AG04450 (cell line): ENCODE results near the gene APEH. TPM values are rescaled to one million over a fixed set of nuclear protein-coding genes. Genes with fewer than 3 reads are reported as not detected.
A peak's percentile ranks its signal among the peaks of the same experiment; 100 is the strongest.

Experiments used
- CTCF ChIA-PET: fragments of 300-600, 350-600 bp; formaldehyde crosslinking; extraction: SDS; loops from one replicate; lab custom pipeline; 2022; ENCODE audit warnings: antibody characterized with exemption, inconsistent platforms; lab: Charles Lee
- POLR2A ChIA-PET: fragments of 350-600 bp; formaldehyde crosslinking; extraction: SDS; loops from one replicate; lab custom pipeline; 2021; ENCODE audit warnings: antibody characterized with exemption, inconsistent platforms; lab: Yijun Ruan, JAX
- DNase-seq: peaks from one replicate; pipeline ENCODE4 v3.0.0-alpha.2; 2011; ENCODE audit warnings: low read depth, low spot score
- H3K27ac ChIP-seq: one replicate; pipeline ENCODE4 v1.5.1; 2012; ENCODE audit warnings: low read depth, low read length, control low read depth
- H3K27me3 ChIP-seq: one replicate; pipeline ENCODE4 v1.6.0; 2012; ENCODE audit warnings: low read length; ENCODE audit not compliant: control insufficient read depth, insufficient read depth
- H3K4me3 ChIP-seq: 2 replicates; pipeline ENCODE4 v1.5.1; 2011; ENCODE audit warnings: mild to moderate bottlenecking, low read depth, low read length, control low read depth
- H3K9me3 ChIP-seq: 2 replicates; pipeline ENCODE4 v1.5.1; 2012; ENCODE audit warnings: low read length; ENCODE audit not compliant: control insufficient read depth, insufficient read depth
- polyA plus RNA-seq: library from polyadenylated mRNA; depleted of rRNA; stranded (reverse); fragments of >200 nt; gene quantifications from 2 replicates; pipeline ENCODE4 v1.2.3, GENCODE V29; 2011
- TF ChIP-seq, protein P1 (sequence below): IDR thresholded peaks from 2 replicates; pipeline ENCODE4 v1.5.1; 2011; ENCODE audit warnings: low read depth, low read length, control low read depth, inconsistent platforms

Gene APEH
- polyA plus RNA-seq, 1 experiment: 85.3 TPM

DNA sequence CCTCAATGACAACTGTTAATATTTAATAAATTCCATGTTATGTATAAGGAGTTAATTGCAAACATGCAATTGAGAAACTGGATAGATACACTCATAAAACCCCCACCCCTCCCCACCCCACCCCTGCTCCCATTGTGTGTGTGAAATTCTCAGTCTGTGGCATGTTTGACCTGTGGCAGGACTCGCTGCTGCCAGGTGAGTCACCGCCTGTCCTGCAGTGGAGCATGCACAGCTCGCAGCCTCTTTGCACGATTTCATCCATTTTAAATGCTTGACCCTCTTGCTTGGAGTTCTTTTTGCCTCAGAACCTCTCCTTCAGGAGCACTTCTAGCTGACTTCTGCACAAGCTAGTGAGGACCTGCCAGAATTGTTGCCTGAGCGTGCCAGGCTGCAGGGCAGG lies 5.3 kb upstream of the APEH start:
- H3K27me3 ChIP-seq: peaks cover 10% of the 10 kb centered on the region
- POLR2A ChIA-PET: interaction anchor here (0.9 to 1.3 kb wide), 2 partner anchors 78 to 129 kb away, joined by 3 to 7 read pairs; no protein-coding TSS in a partner anchor

DNA sequence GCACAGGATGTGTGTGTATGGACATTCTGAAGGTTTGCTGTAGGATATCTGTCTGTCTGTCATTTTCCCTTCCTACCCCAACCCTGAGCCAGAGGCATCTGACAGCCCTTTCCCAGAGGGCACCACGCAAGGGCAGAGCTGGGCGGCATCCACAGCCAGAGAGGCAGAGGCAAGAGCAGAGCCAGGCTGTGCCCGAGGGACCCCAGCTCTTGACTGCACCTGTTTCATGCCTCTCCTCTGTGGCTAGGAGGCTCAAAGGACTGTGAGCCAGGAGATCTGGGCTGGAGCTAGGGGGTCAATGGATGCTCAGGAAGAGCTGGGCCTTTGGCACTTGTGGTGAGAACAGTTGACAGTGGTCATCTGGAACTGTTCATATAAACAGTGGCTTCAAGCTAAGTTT lies 4.8 kb upstream of the APEH start:
- POLR2A ChIA-PET: interaction anchor here (0.9 to 1.3 kb wide), 2 partner anchors 78 to 129 kb away, joined by 3 to 7 read pairs; no protein-coding TSS in a partner anchor
- CTCF ChIA-PET: interaction anchor here (0.6 to 1.9 kb wide), 4 partner anchors 23 to 170 kb away, joined by 3 to 19 read pairs (median 3); no protein-coding TSS in a partner anchor
- Histone ChIP-seq H3K27ac (no peak overlapping the region), H3K4me3 (no peak overlapping the region), H3K27me3 (peaks cover 9% of the 10 kb centered on the region), H3K9me3 (peaks cover 12% of the 10 kb centered on the region)
- TF ChIP-seq, protein P1, sequence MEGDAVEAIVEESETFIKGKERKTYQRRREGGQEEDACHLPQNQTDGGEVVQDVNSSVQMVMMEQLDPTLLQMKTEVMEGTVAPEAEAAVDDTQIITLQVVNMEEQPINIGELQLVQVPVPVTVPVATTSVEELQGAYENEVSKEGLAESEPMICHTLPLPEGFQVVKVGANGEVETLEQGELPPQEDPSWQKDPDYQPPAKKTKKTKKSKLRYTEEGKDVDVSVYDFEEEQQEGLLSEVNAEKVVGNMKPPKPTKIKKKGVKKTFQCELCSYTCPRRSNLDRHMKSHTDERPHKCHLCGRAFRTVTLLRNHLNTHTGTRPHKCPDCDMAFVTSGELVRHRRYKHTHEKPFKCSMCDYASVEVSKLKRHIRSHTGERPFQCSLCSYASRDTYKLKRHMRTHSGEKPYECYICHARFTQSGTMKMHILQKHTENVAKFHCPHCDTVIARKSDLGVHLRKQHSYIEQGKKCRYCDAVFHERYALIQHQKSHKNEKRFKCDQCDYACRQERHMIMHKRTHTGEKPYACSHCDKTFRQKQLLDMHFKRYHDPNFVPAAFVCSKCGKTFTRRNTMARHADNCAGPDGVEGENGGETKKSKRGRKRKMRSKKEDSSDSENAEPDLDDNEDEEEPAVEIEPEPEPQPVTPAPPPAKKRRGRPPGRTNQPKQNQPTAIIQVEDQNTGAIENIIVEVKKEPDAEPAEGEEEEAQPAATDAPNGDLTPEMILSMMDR: no peak
- no peak for DNase-seq

More for the DNA sequence above, 5.3 kb upstream of the APEH start:
- Histone ChIP-seq H3K27ac (no peak overlapping the region), H3K4me3 (no peak overlapping the region), H3K9me3 (peaks cover 12% of the 10 kb centered on the region)
- no peak for DNase-seq
- CTCF ChIA-PET: interaction anchor here (0.6 to 1.9 kb wide), 3 partner anchors 57 to 170 kb away, joined by 3 to 19 read pairs (median 3); no protein-coding TSS in a partner anchor
- TF ChIP-seq, protein P1: no peak

DNA sequence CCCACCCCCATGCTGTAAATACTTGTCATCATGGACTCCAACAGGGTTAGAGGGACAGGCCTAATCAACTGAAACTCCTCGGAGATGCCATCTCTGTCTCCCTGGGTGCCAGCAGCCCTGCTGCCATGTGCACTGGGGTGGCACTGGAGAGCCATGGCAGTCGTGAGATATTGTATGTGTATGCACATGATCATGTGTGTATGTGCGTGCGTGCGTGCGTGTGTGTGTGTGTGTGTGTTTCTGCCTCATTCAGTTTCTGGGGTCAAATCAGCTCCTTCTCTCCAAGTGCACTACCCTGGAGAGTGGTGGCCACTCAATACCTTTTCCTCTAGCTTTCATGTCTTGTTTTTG lies 3.2 kb upstream of the APEH start:
- Histone ChIP-seq H3K27me3 (peaks cover 5% of the 10 kb centered on the region), H3K9me3 (peaks cover 12% of the 10 kb centered on the region), H3K4me3 (no peak overlapping the region), H3K27ac (no peak overlapping the region)
- TF ChIP-seq, protein P1: no peak
- ChIA-PET POLR2A (interaction anchor here (1.2 kb wide), 1 partner anchor 131 kb away, joined by 5 read pairs; no protein-coding TSS in a partner anchor), CTCF (interaction anchor here (0.6 to 3.3 kb wide), 11 partner anchors 14 to 172 kb away, joined by 3 to 208 read pairs (median 4); no protein-coding TSS in a partner anchor)
- no peak for DNase-seq

DNA sequence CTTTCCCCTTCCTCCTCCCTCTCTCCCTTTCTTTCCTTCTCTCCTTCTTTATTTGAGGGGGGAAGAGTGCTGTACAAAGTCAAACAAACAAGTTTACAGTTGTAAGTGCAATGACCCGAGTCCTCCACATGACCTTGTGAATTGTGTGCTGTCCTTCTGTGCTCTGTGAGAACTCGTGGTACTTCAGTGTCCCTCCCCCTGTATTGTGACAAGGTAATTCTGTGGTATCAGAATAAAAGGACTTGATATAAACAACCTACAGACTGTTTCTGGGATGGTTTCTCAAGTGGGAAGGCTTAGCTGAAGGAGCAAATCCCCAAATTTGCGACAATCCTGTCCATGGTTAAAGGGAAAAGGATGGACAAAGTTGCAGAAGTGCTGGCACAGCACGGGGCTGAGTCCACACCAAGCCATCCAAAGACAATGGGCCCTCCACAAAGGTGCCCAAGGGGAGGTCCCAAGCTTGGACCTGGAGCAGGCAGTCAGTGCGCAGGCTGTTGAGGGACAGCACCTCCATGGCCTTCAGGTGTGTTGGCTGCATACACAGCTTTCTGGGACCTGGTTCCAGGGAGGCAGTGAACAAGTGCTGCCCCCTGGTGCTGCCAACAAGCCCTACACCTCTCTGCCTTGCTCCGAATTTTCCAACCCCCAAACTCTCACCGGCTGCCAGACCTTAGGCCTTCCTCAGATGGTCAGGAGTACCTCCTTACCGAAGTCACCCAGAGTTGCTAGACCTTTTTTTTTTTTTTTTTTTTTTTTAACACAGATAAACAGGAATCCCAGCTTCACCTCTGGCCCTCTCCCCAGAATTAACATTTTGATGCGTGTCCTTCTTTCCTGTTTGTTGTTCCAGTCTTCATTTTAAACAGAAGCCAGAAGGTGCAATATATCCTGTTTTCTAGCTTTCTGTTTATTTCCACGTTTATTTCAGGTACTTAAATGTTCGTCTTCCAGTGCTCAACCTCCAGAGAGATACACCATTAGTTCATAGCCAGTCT lies 2.6 kb upstream of the APEH start:
- CTCF ChIA-PET: interaction anchor here (0.6 to 3.3 kb wide), 24 partner anchors 14 to 1224 kb away, joined by 3 to 208 read pairs (median 4); no protein-coding TSS in a partner anchor
- peak; percentile 15 for DNase-seq
- POLR2A ChIA-PET: interaction anchor here (1.0 to 1.2 kb wide), 2 partner anchors 48 to 132 kb away, joined by 3 to 5 read pairs; partner anchors contain the start of gene AMIGO3

More for the DNA sequence above, 2.6 kb upstream of the APEH start:
- Histone ChIP-seq H3K27ac (no peak overlapping the region), H3K9me3 (peaks cover 12% of the 10 kb centered on the region), H3K4me3 (no peak overlapping the region), H3K27me3 (peaks cover 5% of the 10 kb centered on the region)
- TF ChIP-seq, protein P1: peak; percentile 88
